GM18907 (cell line): ENCODE data around the gene SLC39A9.
"Not testable (repeated sequence)": the region's sequence is repeated elsewhere in the genome, so short reads cannot be mapped to it uniquely, and the experiment has no call there.

Experiments used
- ATAC-seq: cut with Tn5 transposase; IDR thresholded peaks from one replicate; pipeline ENCODE4 v1.9.1; 2021; ENCODE audit warnings: mild to moderate bottlenecking, moderate library complexity; ENCODE audit not compliant: unreplicated experiment

Gene SLC39A9

GRCh38 chr14:69497866-69498265 lies 99.4 kb downstream of the SLC39A9 start:
- not testable (repeated sequence) for ATAC-seq

DNA sequence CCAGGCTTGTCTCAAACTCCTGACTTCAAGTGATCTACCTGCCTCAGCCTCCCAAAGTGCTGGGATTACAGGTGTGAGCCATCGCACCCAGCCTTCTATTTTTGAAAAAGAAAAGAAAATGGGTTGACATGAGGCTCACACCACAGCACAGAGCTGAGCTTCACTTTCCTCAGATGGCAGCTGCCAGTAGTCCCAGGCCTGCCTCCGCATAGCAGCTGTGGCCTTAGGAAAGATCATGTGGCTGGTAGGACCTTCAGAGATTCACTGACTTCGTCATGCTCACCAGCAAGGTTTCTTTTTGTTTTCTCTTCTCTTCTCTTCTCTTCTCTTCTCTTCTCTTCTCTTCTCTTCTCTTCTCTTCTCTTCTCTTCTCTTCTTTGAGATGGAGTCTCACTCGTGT lies 99.8 kb downstream of the SLC39A9 start:
- not testable (repeated sequence) for ATAC-seq

- ATAC-seq = no peak
Measured at GRCh38 chr14:69499436-69499835, 100.9 kb downstream of the SLC39A9 start.

DNA sequence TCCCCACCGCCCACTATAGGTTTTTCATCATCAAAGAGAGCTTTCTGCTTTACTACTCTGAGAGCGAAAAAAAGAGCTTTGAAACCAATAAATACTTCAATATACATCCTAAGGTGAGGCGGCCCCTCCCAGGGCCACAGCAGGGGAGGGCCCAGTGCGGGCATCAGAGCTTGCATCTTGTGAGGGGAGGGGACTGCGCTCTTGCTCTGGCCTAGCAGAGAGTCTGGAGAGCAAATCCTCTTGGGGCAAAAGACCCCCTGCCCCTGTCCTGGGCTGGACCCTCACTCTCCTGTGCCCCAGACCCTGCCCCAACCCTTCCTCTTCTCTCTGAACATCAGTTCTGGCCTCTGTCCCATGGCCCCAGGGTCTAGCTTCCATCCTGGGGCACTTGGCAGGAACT lies 101.6 kb downstream of the SLC39A9 start:
- no peak for ATAC-seq

DNA sequence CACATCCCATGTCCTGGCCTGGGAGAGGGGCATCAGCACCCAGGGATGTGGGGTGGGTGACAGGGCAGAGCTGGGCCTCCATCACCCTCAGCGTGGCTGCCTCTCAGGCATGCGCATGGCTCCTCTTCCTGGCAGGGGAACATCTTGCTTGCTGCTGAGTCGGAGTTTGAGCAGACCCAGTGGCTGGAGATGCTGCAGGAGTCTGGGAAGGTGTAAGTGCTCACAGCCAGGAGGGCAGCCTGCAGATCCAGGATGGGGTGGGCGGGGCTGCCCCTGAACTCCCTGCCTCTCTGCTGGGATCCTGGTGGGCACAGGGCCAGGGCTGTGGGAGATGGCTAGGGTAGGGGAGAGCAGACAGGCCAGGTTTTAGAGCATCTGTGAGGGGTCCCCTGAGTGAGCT lies 102.2 kb downstream of the SLC39A9 start:
- ATAC-seq = no peak

- ATAC-seq = no peak
Measured at GRCh38 chr14:69501423-69501838, 102.9 kb downstream of the SLC39A9 start.

DNA sequence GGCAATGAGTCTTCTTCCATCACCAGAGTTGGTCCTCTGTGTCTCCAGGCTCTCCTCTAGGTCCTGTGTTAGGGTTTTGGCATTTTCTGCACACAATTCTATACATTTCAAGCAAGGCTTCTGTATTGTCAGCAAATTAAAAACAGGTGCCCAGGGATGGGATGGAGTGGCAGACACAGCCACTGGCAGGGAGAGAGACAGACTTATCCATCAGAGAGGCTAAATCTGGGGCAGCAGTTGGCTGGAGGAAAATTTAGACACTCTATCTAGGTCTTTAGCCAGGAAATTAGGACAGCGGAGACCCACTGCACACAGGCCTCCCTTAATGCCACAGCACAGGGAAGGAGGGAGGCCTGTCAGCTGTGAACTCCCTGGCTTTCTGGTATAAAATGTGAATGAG lies 106.3 kb downstream of the SLC39A9 start:
- ATAC-seq = no peak

DNA sequence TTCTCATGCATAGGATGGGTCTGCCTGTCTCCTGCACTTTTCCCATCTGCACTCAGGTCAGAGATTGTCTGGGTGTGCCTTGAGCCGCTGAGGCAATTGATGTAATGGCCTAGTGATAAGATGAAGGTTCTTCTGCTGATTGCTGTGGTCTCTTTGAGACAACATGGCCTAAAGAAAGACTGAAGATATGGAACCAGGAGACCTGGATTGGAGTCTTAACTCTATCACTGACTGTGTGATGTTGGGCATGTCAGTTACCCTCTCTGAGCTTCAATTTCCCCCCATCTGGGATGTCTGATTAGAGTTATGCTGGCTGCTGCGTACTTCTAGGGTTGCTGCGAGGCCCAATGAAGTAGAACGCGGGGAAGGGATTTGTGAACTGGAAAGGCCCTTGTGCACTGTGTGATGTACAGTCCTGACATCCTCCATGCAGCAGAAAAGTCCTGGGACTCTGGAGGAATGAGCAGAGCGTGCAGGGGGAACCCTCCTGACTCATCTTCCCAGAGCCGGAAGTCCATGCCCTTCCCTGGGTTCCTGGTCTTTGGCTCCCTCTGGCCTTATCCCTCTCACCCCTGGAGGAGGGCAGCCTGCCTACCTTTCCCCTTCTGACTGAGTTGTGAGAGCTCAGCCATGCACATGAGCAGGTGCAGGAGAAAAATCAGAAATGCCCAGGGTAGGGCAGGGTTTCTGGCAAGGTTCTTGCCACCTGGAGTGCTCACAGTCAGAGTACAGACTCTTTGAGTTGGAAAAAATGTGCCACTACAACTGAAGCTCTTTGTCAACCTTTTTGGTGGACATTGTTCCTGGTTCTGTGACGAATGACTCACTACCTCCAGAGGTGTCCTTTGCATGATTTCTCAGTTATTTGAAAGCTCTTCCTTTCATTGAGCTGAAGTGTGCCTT lies 107.1 kb downstream of the SLC39A9 start:
- ATAC-seq = no peak

DNA sequence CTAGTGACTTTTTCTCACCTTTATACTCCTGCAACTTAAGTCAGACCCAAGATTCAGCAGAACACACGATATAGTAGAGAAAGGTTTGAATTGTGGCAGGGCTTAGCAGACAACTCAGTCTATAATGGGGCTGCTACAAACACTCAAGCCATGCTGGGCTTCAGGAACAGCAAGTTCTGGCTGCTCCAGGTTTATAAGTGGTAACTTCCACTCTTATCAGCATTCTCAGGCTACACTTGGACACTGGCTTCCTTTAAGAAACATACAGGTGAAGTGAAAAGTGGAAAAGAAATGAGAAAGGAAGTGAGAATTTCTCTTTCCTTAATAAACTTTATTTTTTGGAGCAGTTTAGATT lies 107.7 kb downstream of the SLC39A9 start:
- no peak for ATAC-seq
